ENCODE data around the gene PIGZ.
"Not testable (repeated sequence)": the region's sequence is repeated elsewhere in the genome, so short reads cannot be mapped to it uniquely, and the experiment has no call there.

The PIGZ gene

GRCh38 chr3:196954832-196955231 is 13.8 kb downstream of the PIGZ start:
- Histone ChIP-seq H3K4me1 (no peaks in the 10 kb centered on the region), H3K27me3 (no peaks in the 10 kb centered on the region), H3K4me2 (no peak overlapping the region), H3K27ac (no peak overlapping the region), H3K36me3 (peaks cover 15% of the 10 kb centered on the region; the same call in 1 of the 2 replicates), H3K9ac (no peak overlapping the region), H4K20me1 (no peaks in the 10 kb centered on the region), H3K9me3 (no peaks in the 10 kb centered on the region), H3K4me3 (no peak overlapping the region)
- no peak for TF ChIP-seq Cebpa-rat (IDR thresholded peaks at IDR 0.05)

- H3K4me3 ChIP-seq = no peak overlapping the region
- H4K20me1 ChIP-seq = no peaks in the 10 kb centered on the region
- TF ChIP-seq Cebpa-rat (IDR thresholded peaks at IDR 0.05) = no peak
- H3K4me2 ChIP-seq = no peak overlapping the region
- H3K27ac ChIP-seq = no peak overlapping the region
- H3K9me3 ChIP-seq = no peaks in the 10 kb centered on the region
- peaks cover 16% of the 10 kb centered on the region; the same call in 1 of the 2 replicates for H3K36me3 ChIP-seq
- no peak overlapping the region for H3K9ac ChIP-seq
- H3K27me3 ChIP-seq = no peaks in the 10 kb centered on the region
- H3K4me1 ChIP-seq = peaks cover 8% of the 10 kb centered on the region; the same call in 1 of the 2 replicates
Measured at GRCh38 chr3:196951371-196951770, 17.3 kb downstream of the PIGZ start.

- Histone ChIP-seq H4K20me1 (peaks cover 2% of the 10 kb centered on the region; the same call in 1 of the 2 replicates), H3K27ac (no peak overlapping the region), H3K4me2 (no peak overlapping the region), H3K27me3 (no peaks in the 10 kb centered on the region), H3K36me3 (peaks cover 30% of the 10 kb centered on the region), H3K4me3 (no peak overlapping the region), H3K4me1 (peaks cover 8% of the 10 kb centered on the region; the same call in 1 of the 2 replicates), H3K9me3 (no peaks in the 10 kb centered on the region), H3K9ac (no peak overlapping the region)
- no peak for TF ChIP-seq Cebpa-rat (IDR thresholded peaks at IDR 0.05)
Measured at GRCh38 chr3:196949750-196950149, 18.9 kb downstream of the PIGZ start.

GRCh38 chr3:196949285-196949619 is 19.4 kb downstream of the PIGZ start:
- Histone ChIP-seq H3K36me3 (peaks cover 34% of the 10 kb centered on the region), H3K27me3 (no peaks in the 10 kb centered on the region), H3K9ac (no peak overlapping the region), H4K20me1 (peaks cover 7% of the 10 kb centered on the region; the same call in 1 of the 2 replicates), H3K27ac (no peak overlapping the region), H3K4me3 (no peak overlapping the region), H3K9me3 (no peaks in the 10 kb centered on the region), H3K4me1 (peaks cover 11% of the 10 kb centered on the region; the same call in 1 of the 2 replicates), H3K4me2 (no peak overlapping the region)
- no peak for TF ChIP-seq Cebpa-rat (IDR thresholded peaks at IDR 0.05)

- Histone ChIP-seq H3K4me3 (no peak overlapping the region), H3K27me3 (no peaks in the 10 kb centered on the region), H3K27ac (no peak overlapping the region), H3K9ac (no peak overlapping the region), H4K20me1 (peaks cover 13% of the 10 kb centered on the region), H3K9me3 (no peaks in the 10 kb centered on the region), H3K4me2 (no peak overlapping the region), H3K4me1 (peaks cover 17% of the 10 kb centered on the region), H3K36me3 (peaks cover 36% of the 10 kb centered on the region)
- TF ChIP-seq Cebpa-rat (IDR thresholded peaks at IDR 0.05) = no peak
Measured at GRCh38 chr3:196948442-196949284, 20.0 kb downstream of the PIGZ start.

GRCh38 chr3:196947860-196948441 is 20.7 kb downstream of the PIGZ start:
- H3K4me3 ChIP-seq = no peak overlapping the region
- H3K27me3 ChIP-seq = no peaks in the 10 kb centered on the region
- H3K27ac ChIP-seq = no peak overlapping the region
- peaks cover 39% of the 10 kb centered on the region for H3K36me3 ChIP-seq
- H3K9ac ChIP-seq = no peak overlapping the region
- no peak for TF ChIP-seq Cebpa-rat (IDR thresholded peaks at IDR 0.05)
- no peak overlapping the region for H3K4me2 ChIP-seq
- H3K4me1 ChIP-seq = peaks cover 21% of the 10 kb centered on the region
- H3K9me3 ChIP-seq = no peaks in the 10 kb centered on the region
- peaks cover 20% of the 10 kb centered on the region for H4K20me1 ChIP-seq

- H3K9ac ChIP-seq = no peak overlapping the region
- H3K36me3 ChIP-seq = peaks cover 39% of the 10 kb centered on the region
- no peak for TF ChIP-seq Cebpa-rat (IDR thresholded peaks at IDR 0.05)
- H3K27me3 ChIP-seq = no peaks in the 10 kb centered on the region
- H3K4me3 ChIP-seq = no peak overlapping the region
- 0 out of 2 replicates have a peak overlapping the region, but pooled peaks have one; percentile 1 for H3K27ac ChIP-seq
- H4K20me1 ChIP-seq = peaks cover 24% of the 10 kb centered on the region
- peaks cover 21% of the 10 kb centered on the region for H3K4me1 ChIP-seq
- H3K9me3 ChIP-seq = no peaks in the 10 kb centered on the region
- no peak overlapping the region for H3K4me2 ChIP-seq
Measured at GRCh38 chr3:196947136-196947859, 21.3 kb downstream of the PIGZ start.

- Histone ChIP-seq H4K20me1 (peaks cover 44% of the 10 kb centered on the region), H3K4me3 (peak overlapping the region; percentile 100), H3K4me2 (peak overlapping the region; percentile 96), H3K9ac (peak overlapping the region; percentile 98), H3K4me1 (peaks cover 40% of the 10 kb centered on the region), H3K36me3 (peaks cover 25% of the 10 kb centered on the region)
- not testable (repeated sequence) for H3K27me3 ChIP-seq, H3K27ac ChIP-seq, H3K9me3 ChIP-seq
Measured at GRCh38 chr3:196944037-196944790, 24.4 kb downstream of the PIGZ start.

GRCh38 chr3:196942915-196943277 is 25.7 kb downstream of the PIGZ start:
- peak overlapping the region; percentile 100 for H3K4me3 ChIP-seq
- H3K4me2 ChIP-seq = peak overlapping the region; percentile 96
- peaks cover 28% of the 10 kb centered on the region for H3K36me3 ChIP-seq
- peaks cover 54% of the 10 kb centered on the region for H3K4me1 ChIP-seq
- H4K20me1 ChIP-seq = peaks cover 57% of the 10 kb centered on the region
- H3K27ac ChIP-seq = peak overlapping the region; percentile 98
- no peak for TF ChIP-seq Cebpa-rat (IDR thresholded peaks at IDR 0.05)
- H3K9me3 ChIP-seq = no peaks in the 10 kb centered on the region
- peak overlapping the region; percentile 98 for H3K9ac ChIP-seq
- no peaks in the 10 kb centered on the region for H3K27me3 ChIP-seq

Data from BLaER1 (cell line).